B cell (primary cell): ENCODE results near the gene KSR2. TPM values are rescaled to one million over a fixed set of nuclear protein-coding genes. Genes with fewer than 3 reads are reported as not detected.

Experiments
- ATAC-seq: fragments of 200-7000 bp; cut with Tn5 transposase; one replicate; pipeline ENCODE4 v1.10.0; 2021; ENCODE audit warnings: low read depth, mild to moderate bottlenecking, moderate number of reproducible peaks, moderate library complexity
- CTCF ChIA-PET: fragments of 350-600 bp; sonication (Branson Sonifier 250); formaldehyde crosslinking; loops from one replicate; lab custom pipeline; 2021; ENCODE audit warnings: antibody characterized with exemption, inconsistent platforms; lab: Charles Lee
- POLR2A ChIA-PET: fragments of 350-600 bp; sonication (Branson Sonifier 250); formaldehyde crosslinking; loops from one replicate; lab custom pipeline; 2021; ENCODE audit warnings: antibody characterized with exemption; lab: Charles Lee
- DNase-seq: peaks from one replicate; pipeline ENCODE4 v3.0.0; 2013
- H2AFZ ChIP-seq: 2 replicates; pipeline ENCODE4 v1.6.1; 2012; ENCODE audit warnings: mild to moderate bottlenecking, low read depth, low read length; ENCODE audit not compliant: insufficient read depth, poor library complexity, severe bottlenecking
- H3K27ac ChIP-seq, 2 donors: 1 replicate in 1 of 2; 2 replicates in 1 of 2; pipeline ENCODE4 v1.5.1; 2012 to 2013; ENCODE audit warnings: low read length in 2 of 2, mild to moderate bottlenecking in 2 of 2, moderate library complexity in 1 of 2
- H3K27me3 ChIP-seq, 4 experiments: fragments of 200-600 bp in 1 of 4; sonication (generic) in 1 of 4; replicated peaks in 1 of 4; 1 replicate in 2 of 4; 2 replicates in 2 of 4; pipeline versions ENCODE4 v1.6.1 to v1.7.0; 2013 to 2016; ENCODE audit warnings: low read length in 3 of 4, mild to moderate bottlenecking in 2 of 4, mixed read lengths in 1 of 4, moderate library complexity in 1 of 4; ENCODE audit not compliant: insufficient read depth in 4 of 4, control insufficient read depth in 3 of 4; ENCODE audit errors: control extremely low read depth in 1 of 4
- H3K36me3 ChIP-seq, 2 experiments: replicated peaks in 1 of 2; 1 replicate in 1 of 2; 2 replicates in 1 of 2; pipeline versions ENCODE4 v1.6.1 to v1.7.1; 2013; ENCODE audit warnings: low read length in 1 of 2; ENCODE audit not compliant: insufficient read depth in 2 of 2, control insufficient read depth in 1 of 2; ENCODE audit errors: control extremely low read depth in 1 of 2, extremely low read depth in 1 of 2
- H3K4me1 ChIP-seq, 2 donors: fragments of 200-600 bp in 1 of 2; sonication (generic) in 1 of 2; 1 replicate in 1 of 2; 2 replicates in 1 of 2; pipeline versions ENCODE4 v1.5.1 to v1.6.1; 2013 to 2017; ENCODE audit warnings: low read length in 2 of 2; ENCODE audit not compliant: control insufficient read depth in 2 of 2, insufficient read depth in 2 of 2
- H3K4me2 ChIP-seq: replicated peaks from 2 replicates; pipeline ENCODE3; 2012; ENCODE audit warnings: mild to moderate bottlenecking, low read depth, low read length; ENCODE audit not compliant: poor library complexity, severe bottlenecking
- H3K4me3 ChIP-seq, 5 experiments: fragments of 200-600 bp in 1 of 5; sonication (generic) in 1 of 5; 1 replicate in 3 of 5; 2 replicates in 2 of 5; pipeline versions ENCODE4 v1.5.1 to v1.7.0; 2011 to 2016; ENCODE audit warnings: low read length in 4 of 5, mild to moderate bottlenecking in 4 of 5, low read depth in 2 of 5, control low read depth in 1 of 5, moderate library complexity in 1 of 5; ENCODE audit not compliant: insufficient read depth in 1 of 5; ENCODE audit errors: control extremely low read depth in 1 of 5, extremely low read depth in 1 of 5
- H3K79me2 ChIP-seq: fragments of 200-600 bp; sonication (generic); one replicate; pipeline ENCODE4 v1.6.0; 2016; ENCODE audit warnings: low read length; ENCODE audit not compliant: control insufficient read depth, insufficient read depth
- H3K9ac ChIP-seq: fragments of 200-600 bp; sonication (generic); 2 replicates; pipeline ENCODE4 v1.6.1; 2017; ENCODE audit warnings: mild to moderate bottlenecking, low read length, moderate library complexity
- H3K9me3 ChIP-seq, 3 donors: one replicate each; pipeline versions ENCODE4 v1.6.1 to v1.7.1; 2013; ENCODE audit warnings: low read length in 2 of 3; ENCODE audit not compliant: control insufficient read depth in 2 of 3, insufficient read depth in 1 of 3; ENCODE audit errors: control extremely low read depth in 1 of 3
- H4K20me1 ChIP-seq: 2 replicates; pipeline ENCODE4 v1.6.0; 2012; ENCODE audit warnings: mild to moderate bottlenecking, low read length; ENCODE audit not compliant: insufficient read depth, control insufficient read depth, poor library complexity, severe bottlenecking
- H3K27ac Mint-ChIP-seq: one replicate; pipeline ENCODE4 v1.8.0; 2021; ENCODE audit warnings: mixed read lengths
- H3K27me3 Mint-ChIP-seq: one replicate; pipeline ENCODE4 v1.8.0; 2021; ENCODE audit warnings: mixed read lengths
- H3K4me1 Mint-ChIP-seq: one replicate; pipeline ENCODE4 v1.8.0; 2021; ENCODE audit warnings: mixed read lengths
- H3K4me3 Mint-ChIP-seq: one replicate; pipeline ENCODE4 v1.8.0; 2021; ENCODE audit warnings: mixed read lengths
- H3K9me3 Mint-ChIP-seq: one replicate; pipeline ENCODE4 v1.8.0; 2022; ENCODE audit warnings: mixed read lengths; ENCODE audit not compliant: insufficient read depth
- EZH2 ChIP-seq: IDR thresholded peaks from 2 replicates; pipeline ENCODE4 v1.6.1; 2012; ENCODE audit warnings: borderline replicate concordance, low read depth, mild to moderate bottlenecking, moderate library complexity, low read length; ENCODE audit not compliant: insufficient read depth, poor library complexity, severe bottlenecking
- WGBS: methylation state at CpG from one replicate; pipeline ENCODE4 v1.1.5; 2013; ENCODE audit warnings: missing lambda C conversion rate; ENCODE audit not compliant: insufficient coverage; 5-methylcytosine and 5-hydroxymethylcytosine counted together
- intact Hi-C: fragments of 100-400 bp; cut with micrococcal nuclease; formaldehyde crosslinking; loops from one replicate; pipeline ENCODE4 v1.10.0; 2022
- polyA plus RNA-seq: library from polyadenylated mRNA; depleted of rRNA; stranded (reverse); fragments of >200 nt; gene quantifications from 2 replicates; pipeline ENCODE4 v1.2.3, GENCODE V29; 2012
- total RNA-seq, 2 donors: library from RNA; stranded (reverse); fragments of 120-200 nt in 1 of 2; gene quantifications; 1 replicate in 1 of 2; 2 replicates in 1 of 2; pipeline versions ENCODE4 v1.2.3 to v1.2.4, GENCODE V29; 2013 to 2022
- TF ChIP-seq, protein P1 (sequence below): fragments of 200-600 bp; IDR thresholded peaks from one replicate; pipeline ENCODE4 v1.8.0; 2022; ENCODE audit warnings: antibody characterized with exemption, mild to moderate bottlenecking

KSR2 gene
- total and polyA plus RNA-seq, 2 donors (not counting 1 experiment from before 2014, with no cell fraction given), result not detected

DNA sequence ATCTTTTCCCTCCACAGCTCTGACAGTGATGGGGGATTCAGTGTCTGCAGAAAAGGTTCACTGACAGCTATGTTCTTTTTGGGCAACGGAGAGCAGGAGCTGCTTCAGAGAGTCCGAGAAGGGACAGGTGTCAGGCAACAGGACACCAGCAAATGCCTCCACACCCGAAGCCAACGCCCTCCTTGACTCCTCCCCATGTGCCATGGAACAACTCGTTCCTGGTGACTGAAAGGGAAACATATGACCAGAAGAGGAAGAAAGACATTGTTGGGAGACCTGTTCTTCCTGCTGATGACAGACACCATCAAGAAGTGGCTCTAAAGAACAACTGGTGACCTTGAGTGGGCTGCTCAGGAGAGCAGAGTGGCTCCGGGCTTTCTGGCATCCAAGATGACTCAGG lies 435.1 kb downstream of the KSR2 start:
- Histone ChIP-seq H4K20me1 (no peaks in the 10 kb centered on the region), H3K4me1 (no peaks in the 10 kb centered on the region), H3K9ac (no peak overlapping the region), H3K4me3 (no peak overlapping the region), H2AFZ (no peak overlapping the region), H3K79me2 (no peaks in the 10 kb centered on the region), H3K9me3 (no peaks in the 10 kb centered on the region), H3K36me3 (no peaks in the 10 kb centered on the region), H3K27me3 (no peaks in the 10 kb centered on the region), H3K4me2 (no peak overlapping the region), H3K27ac (no peak overlapping the region)
- peaks cover 3% of the 10 kb centered on the region for H3K27me3 Mint-ChIP-seq
- WGBS, result 47% methylated on average over 3 of the region's 6 CpGs
- intact Hi-C loops, result no loop called here
- ChIA-PET POLR2A (no interaction called here), CTCF (no interaction called here)
- H3K4me3 Mint-ChIP-seq, result no peak overlapping the region
- no peak for DNase-seq
- H3K9me3 Mint-ChIP-seq, result peaks cover 2% of the 10 kb centered on the region
- TF ChIP-seq, protein P1, sequence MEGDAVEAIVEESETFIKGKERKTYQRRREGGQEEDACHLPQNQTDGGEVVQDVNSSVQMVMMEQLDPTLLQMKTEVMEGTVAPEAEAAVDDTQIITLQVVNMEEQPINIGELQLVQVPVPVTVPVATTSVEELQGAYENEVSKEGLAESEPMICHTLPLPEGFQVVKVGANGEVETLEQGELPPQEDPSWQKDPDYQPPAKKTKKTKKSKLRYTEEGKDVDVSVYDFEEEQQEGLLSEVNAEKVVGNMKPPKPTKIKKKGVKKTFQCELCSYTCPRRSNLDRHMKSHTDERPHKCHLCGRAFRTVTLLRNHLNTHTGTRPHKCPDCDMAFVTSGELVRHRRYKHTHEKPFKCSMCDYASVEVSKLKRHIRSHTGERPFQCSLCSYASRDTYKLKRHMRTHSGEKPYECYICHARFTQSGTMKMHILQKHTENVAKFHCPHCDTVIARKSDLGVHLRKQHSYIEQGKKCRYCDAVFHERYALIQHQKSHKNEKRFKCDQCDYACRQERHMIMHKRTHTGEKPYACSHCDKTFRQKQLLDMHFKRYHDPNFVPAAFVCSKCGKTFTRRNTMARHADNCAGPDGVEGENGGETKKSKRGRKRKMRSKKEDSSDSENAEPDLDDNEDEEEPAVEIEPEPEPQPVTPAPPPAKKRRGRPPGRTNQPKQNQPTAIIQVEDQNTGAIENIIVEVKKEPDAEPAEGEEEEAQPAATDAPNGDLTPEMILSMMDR, result no peak
- no peak for TF ChIP-seq EZH2
- no peaks in the 10 kb centered on the region for H3K4me1 Mint-ChIP-seq
- no peak for ATAC-seq
- H3K27ac Mint-ChIP-seq, result no peak overlapping the region

DNA sequence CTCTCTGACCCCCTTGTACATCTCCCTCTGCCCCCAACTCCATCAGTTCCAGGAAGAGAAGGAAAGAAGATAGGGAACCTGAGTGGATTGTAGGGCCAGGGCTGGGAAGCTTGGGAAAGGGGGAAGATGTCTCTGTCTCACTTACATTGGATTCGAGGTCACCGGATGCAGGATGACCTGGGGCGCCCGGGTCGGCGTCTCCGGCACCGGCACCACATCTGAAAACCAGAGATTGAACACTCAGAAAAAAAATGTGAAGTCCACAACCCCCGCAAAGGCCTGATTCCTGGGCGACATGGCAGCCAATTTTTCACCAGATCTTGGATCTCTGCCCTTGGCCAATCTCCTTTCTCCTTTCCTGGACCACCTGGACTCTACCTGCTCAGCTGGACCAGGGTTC lies 438.0 kb downstream of the KSR2 start:
- H3K4me2 ChIP-seq, result no peak overlapping the region
- no peak overlapping the region for H3K4me3 Mint-ChIP-seq
- H3K79me2 ChIP-seq, result no peaks in the 10 kb centered on the region
- H3K27me3 Mint-ChIP-seq, result peaks cover 3% of the 10 kb centered on the region
- H3K4me1 ChIP-seq, result no peaks in the 10 kb centered on the region
- DNase-seq, result no peak
- no peak overlapping the region for H2AFZ ChIP-seq
- H3K27ac ChIP-seq, result no peak overlapping the region
- H3K9me3 ChIP-seq, result no peaks in the 10 kb centered on the region
- no peaks in the 10 kb centered on the region for H3K27me3 ChIP-seq
- WGBS, result 92% methylated on average over 10 of the region's 10 CpGs
- no peak overlapping the region for H3K27ac Mint-ChIP-seq
- no peak for ATAC-seq
- H3K36me3 ChIP-seq, result no peaks in the 10 kb centered on the region
- H3K4me3 ChIP-seq, result no peak overlapping the region
- intact Hi-C loops, result no loop called here
- TF ChIP-seq, protein P1, result no peak
- TF ChIP-seq EZH2, result no peak
- no peaks in the 10 kb centered on the region for H4K20me1 ChIP-seq
- H3K9ac ChIP-seq, result no peak overlapping the region
- ChIA-PET CTCF (no interaction called here), POLR2A (no interaction called here)
- no peaks in the 10 kb centered on the region for H3K4me1 Mint-ChIP-seq
- H3K9me3 Mint-ChIP-seq, result peaks cover 2% of the 10 kb centered on the region
